HG03280 (cell line): Measurements from ENCODE around the gene LRRC4C.
"Not testable (repeated sequence)": the region's sequence is repeated elsewhere in the genome, so short reads cannot be mapped to it uniquely, and the experiment has no call there.

Source experiments
- ATAC-seq: cut with Tn5 transposase; IDR thresholded peaks from one replicate; pipeline ENCODE4 v1.9.1; 2021; ENCODE audit warnings: mild to moderate bottlenecking, moderate library complexity; ENCODE audit not compliant: unreplicated experiment

LRRC4C gene

DNA sequence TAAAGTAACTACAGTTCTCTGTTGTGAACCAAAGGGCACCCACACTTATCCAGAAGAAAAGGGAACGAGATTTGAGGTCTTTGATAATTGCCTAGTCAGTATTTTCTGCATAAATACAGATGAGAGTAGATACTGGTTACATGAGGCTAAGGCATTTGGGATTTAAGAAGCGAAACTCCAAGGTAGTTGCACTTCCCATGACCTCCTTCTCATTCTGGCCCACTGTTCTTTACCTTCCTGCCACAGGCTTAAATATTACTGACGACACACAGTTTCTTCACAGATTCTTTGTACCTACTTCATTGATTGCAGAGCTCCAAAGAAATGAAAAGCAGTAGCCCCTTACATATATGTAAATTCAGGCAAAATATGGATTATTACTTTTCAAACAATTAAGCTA is 915.3 kb downstream of the LRRC4C start:
- ATAC-seq: no peak

DNA sequence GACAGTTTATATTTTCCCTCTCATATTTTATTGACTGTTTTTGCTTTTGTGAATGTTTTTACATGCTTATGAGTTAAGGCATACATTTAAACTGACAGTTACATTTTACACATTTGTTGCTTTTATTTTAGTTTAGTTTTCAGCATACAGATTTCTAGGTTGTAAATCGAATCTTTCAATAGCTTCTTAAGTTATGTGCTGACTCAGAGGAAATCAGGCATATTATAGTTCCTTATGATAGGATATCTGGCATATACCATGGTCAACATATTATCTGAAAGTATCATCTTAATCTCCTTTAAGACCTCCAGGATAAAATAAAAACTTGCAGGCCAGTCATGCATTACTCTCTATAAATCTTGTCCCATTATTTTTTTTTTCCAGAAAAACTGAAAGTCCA is 916.6 kb downstream of the LRRC4C start:
- ATAC-seq: no peak

DNA sequence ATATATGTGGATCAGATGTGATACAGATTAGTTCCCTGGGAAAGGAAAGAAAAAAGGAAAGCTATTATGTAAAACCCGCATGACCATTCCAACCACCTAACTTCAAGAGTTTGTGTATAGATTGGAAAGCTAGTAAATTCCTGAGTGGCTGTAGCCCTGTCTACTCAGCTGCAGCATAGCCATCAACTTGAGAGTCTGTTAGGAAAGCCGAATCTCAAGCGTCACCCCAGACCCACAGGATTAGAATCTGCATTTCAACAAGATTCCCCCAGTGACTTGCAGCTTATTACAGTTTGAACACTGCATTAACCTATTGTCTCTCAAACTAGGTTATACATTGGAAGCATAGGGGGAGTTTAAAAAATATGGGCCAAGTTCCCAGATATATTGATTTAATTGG is 921.7 kb downstream of the LRRC4C start:
- ATAC-seq: no peak

DNA sequence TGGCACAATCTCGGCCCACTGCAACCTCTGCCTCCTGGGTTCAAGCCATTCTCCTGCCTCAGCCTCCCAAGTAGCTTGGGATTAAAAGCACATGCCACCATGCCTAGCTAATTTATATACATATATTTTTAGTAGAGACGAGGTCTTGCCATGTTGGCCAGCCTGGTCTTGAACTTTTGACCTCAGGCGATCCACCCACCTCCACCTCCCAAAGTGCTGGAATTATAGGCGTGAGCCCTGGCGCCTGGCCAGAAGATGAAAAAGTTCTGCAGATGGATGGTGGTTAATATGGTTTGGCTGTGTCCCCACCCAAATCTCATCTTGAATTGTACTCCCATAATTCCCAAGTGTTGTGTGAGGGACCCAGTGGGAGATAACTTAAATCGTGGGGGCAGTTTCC is 937.4 kb downstream of the LRRC4C start:
- ATAC-seq: not testable (repeated sequence)

DNA sequence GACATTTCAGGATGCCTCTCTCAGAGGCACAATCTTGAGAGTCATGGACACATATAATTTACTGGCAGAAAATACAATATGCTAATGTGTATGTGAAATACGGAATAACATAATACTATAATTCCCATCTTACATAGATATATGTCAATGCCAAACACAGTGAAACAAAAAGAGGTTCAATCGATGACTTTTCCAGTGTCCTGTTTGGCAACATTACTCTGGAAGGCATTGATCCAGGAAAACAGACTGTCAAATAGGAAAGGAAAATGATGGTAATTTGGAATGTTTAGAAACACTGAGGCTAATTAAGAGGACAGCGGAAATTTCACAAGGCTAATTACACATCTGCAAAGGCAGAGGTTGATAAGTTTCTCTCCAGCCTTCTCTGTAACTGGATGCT is 942.3 kb downstream of the LRRC4C start:
- ATAC-seq: no peak

DNA sequence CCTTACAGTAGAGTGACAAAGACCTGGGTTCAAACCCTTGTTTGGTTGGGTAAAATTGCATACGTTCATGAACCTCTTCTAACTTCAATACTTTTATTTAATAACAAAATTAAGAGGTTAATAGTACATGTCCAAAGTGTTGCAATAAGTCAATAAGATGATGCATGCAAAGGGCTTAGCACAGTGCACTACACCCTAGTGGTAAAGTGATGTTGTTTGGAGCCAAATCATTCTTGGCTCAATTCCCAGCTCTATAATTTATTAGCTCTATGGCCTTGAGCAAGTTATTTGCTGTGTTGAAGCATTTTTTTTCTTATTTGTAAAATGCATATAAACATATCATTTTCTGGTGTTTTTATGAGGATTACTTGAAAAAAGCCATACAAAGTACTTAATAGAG is 945.3 kb downstream of the LRRC4C start:
- ATAC-seq: no peak

DNA sequence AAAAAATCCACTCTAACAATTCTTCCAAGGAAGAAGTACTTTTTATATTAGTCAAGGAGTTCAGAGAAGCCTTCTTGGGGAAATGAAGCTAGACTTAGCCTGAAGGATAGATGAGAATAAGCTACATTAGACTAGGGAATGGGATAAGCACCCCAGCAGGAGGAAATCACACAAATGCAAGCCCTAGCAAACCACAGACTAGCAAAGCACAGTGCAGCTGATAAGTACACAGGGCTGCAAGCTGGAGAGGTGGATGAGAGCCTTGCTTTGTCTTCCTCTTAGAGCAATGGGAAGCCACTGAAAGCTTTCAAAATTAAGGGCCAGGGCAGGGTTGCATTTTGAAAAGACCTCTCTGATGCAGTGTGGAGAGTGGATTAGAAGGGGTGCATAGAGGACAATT is 946.2 kb downstream of the LRRC4C start:
- no peak for ATAC-seq

DNA sequence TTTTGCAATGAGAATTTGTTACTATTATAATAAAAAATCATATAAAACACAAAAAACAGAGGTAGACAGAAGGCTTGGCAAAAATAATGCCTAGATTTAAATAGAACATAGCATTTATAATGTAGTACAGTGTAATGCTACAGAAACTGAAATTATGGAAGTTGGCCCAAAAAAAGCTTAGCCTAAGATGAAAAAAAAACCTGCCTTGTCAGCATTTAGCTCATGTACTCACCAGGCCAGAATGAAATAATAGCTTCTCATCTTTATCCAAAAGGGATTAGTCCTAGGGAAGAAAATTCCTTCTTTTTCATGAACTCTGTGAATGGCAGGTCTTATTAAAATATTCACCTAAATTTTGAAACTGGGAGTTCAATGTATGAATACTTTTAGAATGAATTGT is 951.1 kb downstream of the LRRC4C start:
- no peak for ATAC-seq

DNA sequence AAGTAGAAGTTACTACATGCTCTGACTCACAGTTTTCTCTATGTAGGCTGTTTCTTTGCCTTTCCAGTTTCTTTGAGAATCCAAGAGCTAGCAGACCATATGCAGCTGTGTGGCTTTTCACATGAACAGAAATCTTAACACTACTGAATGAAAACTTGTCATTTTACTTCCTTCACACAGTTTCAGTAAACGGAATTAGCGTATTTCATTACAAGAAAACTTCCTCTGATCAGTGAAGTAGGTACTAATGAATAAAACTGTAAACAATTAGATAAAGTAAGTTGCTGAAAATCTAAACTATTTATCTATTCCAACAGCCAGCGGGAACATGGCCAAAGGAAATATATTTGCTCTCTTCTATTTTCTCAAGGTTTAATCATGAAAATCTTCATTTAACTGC is 953.2 kb downstream of the LRRC4C start:
- ATAC-seq: no peak

DNA sequence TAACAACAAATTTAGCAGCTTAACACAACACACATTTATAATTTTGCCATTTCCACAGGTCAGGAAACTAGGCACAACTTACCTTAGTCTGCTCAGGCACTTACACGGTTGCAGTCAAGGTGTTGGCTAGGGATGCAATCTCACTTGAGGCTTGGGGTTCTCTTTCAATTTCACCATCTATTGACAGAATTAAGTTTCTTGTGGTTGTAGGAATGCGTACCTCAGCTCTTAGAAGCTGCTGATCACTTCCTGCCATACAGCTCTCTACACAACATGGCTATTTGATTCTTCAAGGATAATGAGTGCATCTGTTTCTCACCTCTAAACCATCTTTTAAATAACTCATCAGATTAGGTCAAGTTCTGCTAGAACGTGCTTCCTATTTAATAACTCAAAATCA is 968.1 kb downstream of the LRRC4C start:
- ATAC-seq: no peak

DNA sequence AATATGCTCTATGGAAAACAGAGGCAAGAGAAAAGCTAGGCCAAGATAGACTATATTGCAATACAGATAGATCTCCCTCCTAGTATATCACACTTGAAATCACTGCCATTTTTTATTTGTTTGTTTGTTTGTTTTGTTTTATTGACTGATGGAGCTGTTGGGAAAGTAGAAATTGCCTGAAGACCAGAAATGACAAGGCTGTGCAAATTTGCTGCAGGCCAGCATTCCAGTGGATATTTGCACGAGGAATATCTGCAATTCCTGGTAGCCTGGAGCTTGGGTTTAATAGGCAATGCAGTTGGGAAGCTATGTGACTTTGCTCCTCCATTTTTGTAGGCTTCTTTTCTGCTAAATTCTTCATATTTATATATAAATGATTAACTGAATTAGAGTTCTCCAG is 991.7 kb downstream of the LRRC4C start:
- no peak for ATAC-seq

DNA sequence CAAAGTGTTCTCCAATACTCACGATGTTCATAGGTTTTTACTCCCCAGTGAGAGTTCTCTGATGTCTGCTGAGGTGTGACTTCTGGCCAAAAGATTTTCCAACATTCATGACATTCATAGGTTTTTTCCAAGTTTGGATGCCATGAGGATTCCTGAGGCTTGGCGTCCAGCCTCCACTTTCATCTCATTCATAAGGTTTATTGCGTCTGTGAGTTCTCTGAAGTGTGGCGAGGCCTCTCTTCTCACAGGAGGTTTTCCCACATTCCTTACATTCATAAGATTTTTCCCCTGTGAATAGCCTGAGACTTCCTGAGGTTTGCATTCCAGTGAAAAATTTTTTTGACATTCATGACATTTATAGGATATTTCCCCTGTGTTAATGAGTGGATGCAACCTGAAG is 1014.1 kb downstream of the LRRC4C start:
- no peak for ATAC-seq

DNA sequence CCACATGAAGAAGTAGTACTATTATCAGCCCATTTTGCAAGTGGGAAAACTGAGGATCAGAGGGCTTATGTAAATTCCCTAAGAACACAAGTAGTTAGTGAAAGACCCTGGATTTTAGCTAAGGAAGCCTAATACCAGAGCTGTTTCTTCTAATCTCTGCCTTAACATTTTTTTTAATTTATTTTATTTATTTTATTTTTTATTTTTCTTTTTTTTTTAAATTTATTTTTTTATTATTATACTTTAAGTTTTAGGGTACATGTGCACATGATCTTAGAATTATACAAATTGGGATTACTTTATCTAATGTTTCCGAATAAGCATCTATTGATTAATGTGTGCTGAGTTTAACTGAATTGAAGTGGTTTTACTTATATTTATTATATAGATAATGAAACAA is 1015.3 kb downstream of the LRRC4C start:
- ATAC-seq: no peak

DNA sequence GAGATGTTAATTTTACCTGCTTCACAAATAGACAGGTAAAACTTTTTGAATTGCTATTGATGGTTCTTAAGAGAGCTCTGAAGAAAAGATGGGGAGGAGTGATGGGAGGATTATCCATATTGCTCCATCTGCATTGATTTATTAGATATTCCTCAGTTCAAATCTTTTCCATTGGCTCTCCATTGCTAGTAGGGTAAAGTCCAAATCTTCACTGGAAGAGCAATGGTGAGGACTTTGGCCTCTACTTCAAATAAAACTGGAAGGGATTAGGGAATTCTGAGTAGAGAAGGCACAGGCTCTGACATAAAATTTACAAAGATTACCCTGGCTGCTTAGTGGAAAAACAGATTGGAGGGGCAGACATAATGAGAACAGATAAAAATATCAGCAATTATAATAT is 1024.1 kb downstream of the LRRC4C start:
- ATAC-seq: no peak

DNA sequence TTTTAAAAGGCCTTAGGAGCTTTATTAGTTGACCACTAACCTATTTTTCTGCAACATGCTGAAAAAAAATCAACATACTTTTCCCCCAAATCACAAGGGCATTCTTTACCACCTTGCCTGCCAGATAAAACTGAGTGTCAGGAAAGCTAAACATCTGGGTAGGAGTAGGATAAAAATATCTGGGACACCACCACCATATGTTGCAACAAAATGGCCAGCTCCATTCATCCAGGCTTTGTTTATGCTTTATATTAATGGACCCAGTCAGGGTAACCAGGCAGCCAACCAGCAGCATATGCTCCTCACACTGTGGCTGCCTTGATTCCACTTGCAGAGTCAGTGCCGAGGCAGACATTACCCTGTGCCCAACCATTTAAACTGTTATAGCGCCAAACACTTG is 1024.5 kb downstream of the LRRC4C start:
- ATAC-seq: no peak

DNA sequence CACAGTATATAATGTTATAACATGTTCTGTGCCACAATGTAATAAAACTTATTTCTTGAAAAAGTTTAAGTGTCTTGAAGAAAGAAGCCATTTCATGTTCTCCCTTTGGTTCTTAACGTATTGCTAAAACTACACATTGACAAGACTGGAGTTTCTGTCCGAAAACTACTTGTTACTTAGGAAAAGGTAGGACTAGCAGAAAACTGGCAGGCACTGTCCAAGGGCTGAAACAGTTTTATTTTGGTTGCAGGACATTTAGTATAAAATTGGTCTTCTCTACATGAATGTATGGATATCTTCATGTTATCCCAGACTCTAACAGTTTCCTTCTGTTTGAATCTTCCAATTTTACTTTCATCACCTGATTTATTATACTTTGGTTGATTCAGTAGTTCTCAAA is 1027.1 kb downstream of the LRRC4C start:
- ATAC-seq: no peak

DNA sequence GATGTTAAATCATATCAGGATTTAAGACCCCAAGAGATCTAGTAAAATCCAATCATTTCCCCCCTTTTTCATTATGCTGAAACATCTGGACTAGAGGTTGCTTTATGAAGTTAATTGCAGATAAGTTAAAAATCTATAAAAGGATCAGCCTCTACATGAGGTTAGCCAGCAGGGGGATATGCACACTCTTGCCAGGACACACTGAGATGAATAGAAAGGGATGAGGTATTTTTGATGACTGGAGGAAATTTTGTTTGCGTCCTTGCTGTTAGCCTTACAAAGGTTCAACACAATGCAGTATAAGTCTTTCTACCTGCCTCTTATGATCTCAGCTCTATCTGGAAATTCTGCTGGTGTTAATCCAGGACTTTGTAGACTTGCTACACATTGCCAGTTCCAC is 1034.3 kb downstream of the LRRC4C start:
- ATAC-seq: no peak

DNA sequence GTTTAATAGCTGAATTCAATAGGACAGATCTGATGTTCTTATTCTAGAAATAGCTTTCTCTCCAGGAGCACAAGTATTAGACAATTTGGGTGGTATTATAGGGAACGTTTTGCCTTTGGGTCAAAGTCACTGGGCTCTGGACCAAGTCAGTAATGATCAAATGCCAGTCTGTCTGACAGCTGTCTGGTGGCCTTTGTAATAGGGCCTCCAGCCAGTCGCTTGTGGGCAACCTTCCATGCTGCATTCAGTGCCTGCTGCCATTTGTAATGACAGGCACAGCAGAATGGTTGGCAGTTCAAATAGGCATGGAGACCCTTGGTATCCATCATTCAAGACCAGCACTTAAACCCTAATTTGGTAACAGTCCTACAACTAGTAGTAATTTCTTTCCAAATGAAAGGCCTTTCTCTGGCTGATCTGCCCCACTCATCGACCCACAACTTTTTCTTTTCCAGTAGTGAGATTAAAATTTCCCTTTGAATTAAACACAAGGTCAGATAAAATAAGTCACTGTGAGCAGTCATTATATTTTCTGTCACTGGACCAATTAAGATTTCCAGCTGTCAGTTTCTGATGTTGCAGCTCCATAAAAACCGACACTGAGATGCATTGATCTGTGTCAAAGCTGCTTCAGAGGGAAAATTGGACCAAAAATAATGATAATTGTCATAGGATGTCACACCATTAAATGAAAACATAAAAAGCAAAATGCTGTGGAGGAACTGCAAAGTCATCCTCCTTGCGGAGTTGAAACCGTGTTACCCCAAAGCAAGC is 1038.1 kb downstream of the LRRC4C start:
- ATAC-seq: no peak

DNA sequence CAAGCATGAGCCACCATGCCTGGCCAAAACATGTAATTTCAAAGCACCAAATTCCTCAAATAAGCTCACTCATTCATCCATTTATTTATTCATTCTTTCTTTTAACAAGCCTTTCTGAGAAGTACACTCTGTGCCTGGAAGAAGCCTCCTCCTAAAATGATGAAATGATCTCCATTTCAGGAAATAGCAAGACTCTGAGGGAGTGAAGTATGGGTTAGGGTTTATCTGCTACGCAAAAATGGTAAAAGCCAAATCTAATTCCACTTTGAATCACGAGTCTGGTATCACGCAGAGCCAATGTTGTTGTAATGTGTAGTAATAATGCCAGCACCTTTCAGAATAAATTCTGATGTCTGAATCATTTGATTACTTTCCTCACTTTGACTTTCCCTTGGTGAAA is 1041.8 kb downstream of the LRRC4C start:
- no peak for ATAC-seq

DNA sequence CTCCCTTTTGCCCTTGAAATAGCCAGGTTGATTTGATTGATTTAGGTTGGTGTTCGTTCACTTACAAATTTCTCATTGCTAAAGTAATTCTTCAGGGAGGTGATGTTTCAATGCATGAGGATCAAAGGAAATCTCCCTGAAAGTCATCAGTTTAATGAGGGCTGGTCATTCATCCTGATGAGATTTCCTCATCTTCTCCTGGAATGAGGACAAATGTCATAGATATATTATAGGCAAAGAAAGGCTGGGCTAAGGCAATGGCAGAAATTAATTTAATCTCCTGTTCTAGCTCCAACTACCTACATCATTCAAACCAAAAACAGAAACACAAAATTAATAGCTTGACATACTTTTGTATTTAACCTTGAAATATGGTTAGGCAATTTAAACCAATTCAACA is 1052.1 kb downstream of the LRRC4C start:
- ATAC-seq: no peak

DNA sequence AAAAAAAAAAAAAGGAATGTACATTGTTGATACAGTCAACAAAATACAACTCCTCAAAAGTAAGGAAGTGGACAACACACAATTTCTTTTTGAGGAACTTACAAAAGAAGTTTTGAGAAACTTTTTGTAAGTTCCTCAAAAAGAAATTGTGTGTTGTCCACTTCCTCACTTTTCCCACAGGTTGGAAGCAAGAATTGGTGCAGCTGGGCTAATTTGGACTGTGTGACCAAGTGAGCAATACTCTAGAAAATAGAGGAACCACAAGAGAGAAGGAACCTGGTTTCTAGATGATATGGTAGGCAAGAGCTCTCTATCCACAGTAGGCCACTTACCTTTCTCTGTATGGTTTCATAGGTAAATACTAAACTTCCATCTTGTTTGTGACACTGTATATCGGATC is 1053.8 kb downstream of the LRRC4C start:
- ATAC-seq: no peak

DNA sequence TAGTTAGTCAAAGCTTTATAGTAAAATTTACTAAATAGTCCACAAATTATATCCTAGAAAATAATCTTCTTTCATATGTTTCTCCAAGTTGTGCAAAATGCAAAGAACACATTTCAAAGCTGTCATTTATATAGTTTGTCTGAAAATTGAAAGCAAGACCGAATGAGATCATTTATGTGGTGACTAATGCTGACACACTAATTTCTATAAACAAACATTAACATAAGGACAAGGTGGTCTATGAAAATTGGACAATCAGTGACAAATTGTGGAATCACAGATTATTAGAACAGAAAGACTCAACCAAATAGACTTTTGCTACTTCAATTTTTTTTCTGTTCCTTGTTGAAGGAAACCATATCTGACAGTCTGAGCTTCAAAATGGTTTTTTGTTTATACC is 1056.1 kb downstream of the LRRC4C start:
- no peak for ATAC-seq

DNA sequence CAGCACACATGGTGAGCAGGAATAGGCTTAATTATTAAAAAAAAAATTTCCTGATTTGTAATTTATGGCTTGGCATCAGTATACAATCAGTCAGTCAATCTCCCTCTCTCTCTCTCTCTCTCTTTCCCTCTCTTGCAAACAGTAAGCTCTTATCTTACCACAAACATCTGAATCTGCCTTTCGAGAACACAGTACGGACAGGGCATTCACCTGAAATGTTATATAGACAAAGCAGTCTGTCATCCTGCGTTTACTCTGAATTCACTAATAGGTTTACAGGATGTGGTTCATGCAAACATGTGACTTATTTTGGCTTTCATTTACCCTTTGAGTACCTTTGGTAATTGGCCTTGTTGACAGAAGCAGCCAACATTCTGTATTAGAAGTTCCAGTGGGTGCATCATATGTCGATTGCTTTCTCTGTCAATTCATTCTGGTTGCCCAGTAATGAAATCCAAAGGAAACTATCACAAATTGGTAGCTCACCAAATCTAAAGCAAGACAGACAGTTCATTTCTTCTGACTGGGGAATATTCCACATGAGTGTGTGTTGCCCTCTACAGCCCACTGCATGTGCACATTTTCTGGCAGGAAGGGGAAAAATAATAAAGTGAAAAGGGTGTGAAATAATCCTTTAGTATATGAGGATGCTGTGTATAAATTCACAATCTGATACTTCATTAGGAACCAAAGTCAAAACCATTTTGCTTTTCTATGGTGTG is 1058.2 kb downstream of the LRRC4C start:
- ATAC-seq: no peak
